Kidney (tissue), 14 donors: ENCODE data around the gene CLEC4E. TPM values are rescaled to one million over a fixed set of nuclear protein-coding genes. Genes with fewer than 3 reads are reported as not detected.
"Not testable (repeated sequence)": the region's sequence is repeated elsewhere in the genome, so short reads cannot be mapped to it uniquely, and the experiment has no call there.

Experiments used
- DNase-seq, 5 donors: peaks; one replicate each; pipeline ENCODE4 v3.0.0-alpha.2; 2013 to 2020
- FAIRE-seq: peaks from 2 replicates; lab custom pipeline; 2012; peaks lifted over from hg19 to GRCh38; lab: Jason Lieb, UNC
- H3K27ac ChIP-seq, 2 donors: one replicate each; pipeline ENCODE4 v1.7.0; 2013; ENCODE audit warnings: low read depth in 2 of 2, low read length in 2 of 2, inconsistent platforms in 1 of 2
- H3K27me3 ChIP-seq: one replicate; pipeline ENCODE4 v1.7.1; 2013; ENCODE audit warnings: low read length, inconsistent platforms; ENCODE audit not compliant: control insufficient read depth, insufficient read depth
- H3K36me3 ChIP-seq, 3 donors: one replicate each; pipeline versions ENCODE4 v1.7.0 to v1.7.1; 2013; ENCODE audit warnings: low read length in 3 of 3, control low read depth in 1 of 3, inconsistent platforms in 1 of 3; ENCODE audit not compliant: insufficient read depth in 3 of 3, control insufficient read depth in 2 of 3
- H3K4me1 ChIP-seq, 3 donors: one replicate each; pipeline versions ENCODE4 v1.7.0 to v1.7.1; 2013; ENCODE audit warnings: low read length in 3 of 3, inconsistent platforms in 1 of 3, low read depth in 1 of 3; ENCODE audit not compliant: control insufficient read depth in 2 of 3, insufficient read depth in 2 of 3
- H3K4me3 ChIP-seq, 3 donors: one replicate each; pipeline versions ENCODE4 v1.7.0 to v1.8.1; 2013; ENCODE audit warnings: low read length in 3 of 3, control low read depth in 1 of 3, inconsistent platforms in 1 of 3
- H3K9ac ChIP-seq, 3 donors: one replicate each; pipeline versions ENCODE4 v1.7.0 to v1.7.1; 2013; ENCODE audit warnings: low read length in 3 of 3, control low read depth in 1 of 3, inconsistent platforms in 1 of 3
- H3K9me3 ChIP-seq, 3 donors: one replicate each; pipeline versions ENCODE4 v1.7.0 to v1.7.1; 2013; ENCODE audit warnings: low read length in 3 of 3, control low read depth in 1 of 3, inconsistent platforms in 1 of 3; ENCODE audit not compliant: control insufficient read depth in 2 of 3, insufficient read depth in 1 of 3
- CTCF ChIP-seq: IDR thresholded peaks from 3 replicates; pipeline ENCODE4 v1.5.1; 2012; ENCODE audit warnings: mild to moderate bottlenecking, moderate library complexity, borderline replicate concordance; ENCODE audit not compliant: insufficient read depth; ENCODE audit errors: extremely low read depth
- intact Hi-C: fragments of 100-400 bp; cut with DNase I; formaldehyde crosslinking; loops from one replicate; pipeline ENCODE4 v1.11.1; 2022
- polyA plus RNA-seq: library from polyadenylated mRNA; stranded (reverse); fragments of 350-450 nt; fragmentation: Illumina TruSeq; extraction: RNeasy Lipid Tissue Mini Kit (QIAGEN cat#74804); gene quantifications from one replicate; pipeline ENCODE4 v1.2.3, GENCODE V29; 2014; ENCODE audit warnings: low read depth, low replicate concordance; ENCODE audit not compliant: insufficient read depth
- total RNA-seq: library from RNA; stranded (reverse); fragmentation: NEBNext Ultra II Directional; extraction: Animal tissue kit (Norgen Biotek cat#: 25700); gene quantifications from one replicate; pipeline ENCODE4 v1.2.1, GENCODE V29; 2021
- donor health status: control.
- donor health status: control.
- donor health status: control.
- donor health status: control.
- donor health status: control.
- donor health status: DM: yes; HTN: yes; CAD: no.
- donor health status: Normal renal cell carcinoma (clear cell type).

CLEC4E gene
- total and polyA plus RNA-seq, 2 donors from 2014 or later, result 0.88 to 4.3 TPM

GRCh38 chr12:8566525-8566924 lies 25.8 kb upstream of the CLEC4E start:
- H3K36me3 ChIP-seq, result no peaks in the 10 kb centered on the region
- no peak for FAIRE-seq
- no peak overlapping the region for H3K9ac ChIP-seq
- no peak for DNase-seq
- intact Hi-C loops, result no loop called here
- H3K4me1 ChIP-seq, result no peaks in the 10 kb centered on the region
- peaks cover 0 to 2% (median 0%) of the 10 kb centered on the region in 3 donors for H3K9me3 ChIP-seq
- H3K4me3 ChIP-seq, result no peak overlapping the region
- no peak overlapping the region for H3K27ac ChIP-seq
- no peak for TF ChIP-seq CTCF
- no peaks in the 10 kb centered on the region for H3K27me3 ChIP-seq

GRCh38 chr12:8566052-8566451 lies 25.3 kb upstream of the CLEC4E start:
- intact Hi-C loops, H3K4me3 ChIP-seq, H3K27ac ChIP-seq, FAIRE-seq, H3K4me1 ChIP-seq, H3K9me3 ChIP-seq, H3K27me3 ChIP-seq, H3K9ac ChIP-seq, H3K36me3 ChIP-seq, DNase-seq: not testable (repeated sequence)

- FAIRE-seq (no peak), DNase-seq (no peak)
- no peaks in the 10 kb centered on the region for H3K36me3 ChIP-seq
- H3K27me3 ChIP-seq, result no peaks in the 10 kb centered on the region
- peaks cover 0 to 2% (median 0%) of the 10 kb centered on the region in 3 donors for H3K9me3 ChIP-seq
- H3K4me3 ChIP-seq, result no peak overlapping the region
- no peak overlapping the region for H3K9ac ChIP-seq
- no peaks in the 10 kb centered on the region for H3K4me1 ChIP-seq
- intact Hi-C loops, result no loop called here
- TF ChIP-seq CTCF, result no peak
- H3K27ac ChIP-seq, result no peak overlapping the region
These were observed 24.0 kb upstream of the CLEC4E start for GRCh38 chr12:8564656-8565055.

- no peak for TF ChIP-seq CTCF
- H3K27ac ChIP-seq, result no peak overlapping the region
- H3K4me1 ChIP-seq, result no peaks in the 10 kb centered on the region
- FAIRE-seq (no peak), DNase-seq (no peak)
- intact Hi-C loops, result no loop called here
- peaks cover 0 to 2% (median 0%) of the 10 kb centered on the region in 3 donors for H3K9me3 ChIP-seq
- no peak overlapping the region for H3K4me3 ChIP-seq
- no peaks in the 10 kb centered on the region for H3K36me3 ChIP-seq
- H3K9ac ChIP-seq, result no peak overlapping the region
- H3K27me3 ChIP-seq, result no peaks in the 10 kb centered on the region
These were observed 22.7 kb upstream of the CLEC4E start for GRCh38 chr12:8563356-8563755.
